ENCODE data around the gene IGF2BP1.

DNA sequence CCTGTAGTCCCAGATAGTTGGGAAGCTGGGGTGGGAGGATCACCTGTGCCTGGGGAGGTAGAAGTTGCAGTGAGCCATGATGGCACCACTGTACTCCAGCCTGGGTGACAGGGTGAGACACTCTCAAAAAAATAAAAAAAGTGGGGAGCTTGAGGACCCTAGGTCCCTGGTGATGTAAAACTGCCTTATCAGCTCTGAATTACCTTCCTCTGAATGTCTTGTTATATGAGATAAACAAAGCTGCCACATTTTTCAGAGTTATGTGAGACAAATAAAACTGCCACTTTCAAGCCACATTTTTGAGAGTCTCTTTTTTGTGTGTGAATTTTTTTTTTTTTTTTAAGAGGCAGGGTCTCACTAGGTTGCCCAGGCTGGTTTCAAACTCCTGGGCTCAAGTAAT, 103.4 kb downstream of the IGF2BP1 start:
- TF ChIP-seq, protein P1, sequence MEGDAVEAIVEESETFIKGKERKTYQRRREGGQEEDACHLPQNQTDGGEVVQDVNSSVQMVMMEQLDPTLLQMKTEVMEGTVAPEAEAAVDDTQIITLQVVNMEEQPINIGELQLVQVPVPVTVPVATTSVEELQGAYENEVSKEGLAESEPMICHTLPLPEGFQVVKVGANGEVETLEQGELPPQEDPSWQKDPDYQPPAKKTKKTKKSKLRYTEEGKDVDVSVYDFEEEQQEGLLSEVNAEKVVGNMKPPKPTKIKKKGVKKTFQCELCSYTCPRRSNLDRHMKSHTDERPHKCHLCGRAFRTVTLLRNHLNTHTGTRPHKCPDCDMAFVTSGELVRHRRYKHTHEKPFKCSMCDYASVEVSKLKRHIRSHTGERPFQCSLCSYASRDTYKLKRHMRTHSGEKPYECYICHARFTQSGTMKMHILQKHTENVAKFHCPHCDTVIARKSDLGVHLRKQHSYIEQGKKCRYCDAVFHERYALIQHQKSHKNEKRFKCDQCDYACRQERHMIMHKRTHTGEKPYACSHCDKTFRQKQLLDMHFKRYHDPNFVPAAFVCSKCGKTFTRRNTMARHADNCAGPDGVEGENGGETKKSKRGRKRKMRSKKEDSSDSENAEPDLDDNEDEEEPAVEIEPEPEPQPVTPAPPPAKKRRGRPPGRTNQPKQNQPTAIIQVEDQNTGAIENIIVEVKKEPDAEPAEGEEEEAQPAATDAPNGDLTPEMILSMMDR (IDR thresholded peaks at IDR 0.05): no peak
- TF ChIP-seq POLR2A (IDR thresholded peaks at IDR 0.05): no peak

Measured in adrenal gland (tissue), 5 donors.